K562 treated with DMSO at 1 percent for 4 hours (cell line): Measurements from ENCODE around the gene MYCBP. TPM values are rescaled to one million over a fixed set of nuclear protein-coding genes. Genes with fewer than 3 reads are reported as not detected.

Experiments
- total RNA-seq: library from RNA; unstranded; fragments of 300-600 nt; gene quantifications from 2 replicates; pipeline ENCODE4 v1.2.3, GENCODE V29; 2022; ENCODE audit not compliant: insufficient read depth

MYCBP gene, protein sequence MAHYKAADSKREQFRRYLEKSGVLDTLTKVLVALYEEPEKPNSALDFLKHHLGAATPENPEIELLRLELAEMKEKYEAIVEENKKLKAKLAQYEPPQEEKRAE
- 11.2 and 23.5 TPM in 2 replicates for total RNA-seq

GRCh38 chr1:38873027-38873969, at the start of gene MYCBP:
Gene MYCBP (minus strand): TSS chr1:38873348. CDS start chr1:38873305, 43 bp downstream.

DNA sequence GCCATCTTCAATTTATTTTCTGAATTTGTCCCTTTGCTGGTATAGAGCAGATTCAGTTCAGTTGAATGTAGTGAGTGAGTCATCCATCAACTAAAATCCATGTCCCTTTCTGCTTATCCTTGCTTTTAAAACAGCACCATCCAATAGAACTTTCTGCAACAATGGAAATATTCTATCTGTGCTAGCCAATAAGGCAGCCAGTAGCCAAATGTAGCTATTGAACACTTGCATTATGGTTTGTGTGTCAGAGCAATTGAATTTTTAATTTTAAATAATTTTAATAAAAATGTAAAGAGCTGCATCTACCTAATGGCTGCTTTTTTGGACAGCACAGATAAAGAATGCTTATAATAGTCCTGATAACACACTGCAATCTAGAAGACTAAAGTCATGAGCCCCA, 8.3 kb upstream of the MYCBP start, which contains the start of gene GJA9:
GJA9 (minus strand) TSS at position 101 of the 400 bp plus-strand sequence. CDS start 5,489 bp downstream, outside the sequence.

DNA sequence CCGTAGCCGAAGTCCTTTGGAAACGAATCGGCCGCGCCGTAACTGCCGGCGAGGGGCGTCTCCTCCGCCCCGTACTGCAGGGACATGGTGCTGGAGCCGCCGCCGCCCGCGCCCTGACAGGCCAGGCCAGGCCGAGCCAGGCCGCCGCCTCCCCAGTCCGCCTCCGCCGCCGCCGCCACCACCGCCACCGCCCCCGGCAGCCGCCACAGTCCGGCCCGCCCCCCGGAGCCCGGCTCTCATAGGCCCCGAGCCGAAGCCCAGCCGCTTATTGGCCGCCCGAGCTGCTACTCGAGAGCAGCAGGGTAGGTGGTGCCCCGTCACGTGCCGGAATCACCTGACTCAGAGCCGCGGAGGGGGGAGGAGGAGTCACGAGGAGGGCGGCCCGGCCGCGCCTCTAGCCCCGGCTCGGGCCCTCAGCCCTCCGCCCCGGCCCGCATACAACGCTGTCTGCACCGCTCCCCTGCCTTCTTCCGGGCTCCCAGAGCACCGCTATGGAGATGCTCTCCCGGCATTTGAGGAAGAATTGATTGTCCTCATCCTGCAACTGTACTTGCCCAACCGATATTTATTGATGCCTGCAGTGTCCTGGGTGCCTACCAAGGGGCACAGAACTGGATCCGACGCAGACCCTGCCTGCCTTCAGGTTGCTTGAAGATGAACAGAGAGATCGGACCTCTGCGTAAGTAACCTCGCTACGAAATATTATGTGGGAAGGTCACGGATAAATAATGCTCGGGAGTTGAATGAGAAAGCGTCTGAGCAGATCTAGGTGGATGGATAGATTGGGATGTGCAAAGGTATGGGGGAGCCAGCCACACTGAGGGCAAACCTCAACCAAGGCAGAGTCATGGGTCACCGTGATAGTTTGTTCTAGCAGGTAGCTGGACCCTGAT, 13.3 kb downstream of the MYCBP start, which contains the start of gene RRAGC:
RRAGC (minus strand) TSS at position 212 of the 893 bp plus-strand sequence; CDS start at position 86, 126 bp downstream.

Other genes with a start within 250 kb of the MYCBP start
- 33.7 and 35.9 TPM in 2 replicates for gene RRAGC, start 13.6 kb downstream of the MYCBP start, total RNA-seq
- not detected in 2 replicates for gene GJA9, start 8.2 kb upstream of the MYCBP start, total RNA-seq
- gene RHBDL2, start 68.5 kb upstream of the MYCBP start, total RNA-seq, result 0.48 TPM in 1 of 2 replicates, not detected in the other
- gene AKIRIN1, start 117.9 kb upstream of the MYCBP start, total RNA-seq, result 85.4 and 102 TPM in 2 replicates
- gene NDUFS5, start 153.0 kb upstream of the MYCBP start, total RNA-seq, result 507 and 538 TPM in 2 replicates